Breast epithelium (tissue), 4 donors: ENCODE results near the gene ARFGAP1. TPM values are rescaled to one million over a fixed set of nuclear protein-coding genes. Genes with fewer than 3 reads are reported as not detected.
"Not testable (repeated sequence)": the region's sequence is repeated elsewhere in the genome, so short reads cannot be mapped to it uniquely, and the experiment has no call there.

Experiments
- DNase-seq, 2 donors: peaks; one replicate each; pipeline ENCODE4 v3.0.0-alpha.2; 2019; ENCODE audit warnings: low spot score in 2 of 2
- H3K27ac ChIP-seq, 2 donors: fragments of 200-600 bp; sonication (generic) in 1 of 2; one replicate each; pipeline ENCODE4 v1.5.1; 2016 to 2019; ENCODE audit warnings: mild to moderate bottlenecking in 1 of 2
- H3K27me3 ChIP-seq, 2 donors: fragments of 200-600 bp; sonication (generic) in 1 of 2; one replicate each; pipeline versions ENCODE4 v1.5.1 to v1.6.0; 2017 to 2019; ENCODE audit warnings: control low read depth in 1 of 2, mild to moderate bottlenecking in 1 of 2
- H3K36me3 ChIP-seq: fragments of 200-600 bp; one replicate; pipeline ENCODE4 v1.5.1; 2019
- H3K4me1 ChIP-seq, 2 donors: fragments of 200-600 bp; sonication (generic); one replicate each; pipeline ENCODE4 v1.5.1; 2016 to 2019; ENCODE audit warnings: control low read depth in 1 of 2
- H3K4me3 ChIP-seq, 3 donors: fragments of 200-600 bp; sonication (generic); 1 replicate in 2 of 3; 2 replicates in 1 of 3; pipeline ENCODE4 v1.5.1; 2016 to 2019; ENCODE audit warnings: mild to moderate bottlenecking in 3 of 3, moderate library complexity in 2 of 3
- H3K9me3 ChIP-seq, 2 donors: fragments of 200-600 bp; sonication (generic) in 1 of 2; one replicate each; pipeline ENCODE4 v1.5.1; 2016 to 2019; ENCODE audit warnings: control low read depth in 1 of 2
- POLR2A ChIP-seq: fragments of 450-650 bp; IDR thresholded peaks from one replicate; pipeline ENCODE4 v1.6.1; 2016; ENCODE audit warnings: antibody characterized with exemption, mild to moderate bottlenecking, moderate library complexity
- POLR2AphosphoS5 ChIP-seq, 3 donors: sonication (generic); formaldehyde crosslinking; IDR thresholded peaks; one replicate each; pipeline ENCODE4 v1.6.1; 2017; ENCODE audit warnings: antibody characterized with exemption in 3 of 3
- intact Hi-C: fragments of 100-400 bp; cut with DNase I; formaldehyde crosslinking; loops from one replicate; pipeline ENCODE4 v1.15.1; 2023; ENCODE audit warnings: low total_unique reads
- total RNA-seq, 3 donors: library from RNA; depleted of rRNA; stranded (reverse); fragments of >200 nt; gene quantifications; one replicate each; pipeline ENCODE4 v1.1.0, GENCODE V29; 2016
- TF ChIP-seq, protein P1 (sequence below), 3 donors: fragments of 450-650 bp; IDR thresholded peaks; one replicate each; pipeline ENCODE4 v1.5.1; 2016 to 2017; ENCODE audit warnings: antibody characterized with exemption in 3 of 3, mild to moderate bottlenecking in 3 of 3, moderate library complexity in 3 of 3

ARFGAP1 gene
- total RNA-seq, 3 donors from 2014 or later, result 24.3 to 44.6 (median 38.2) TPM

DNA sequence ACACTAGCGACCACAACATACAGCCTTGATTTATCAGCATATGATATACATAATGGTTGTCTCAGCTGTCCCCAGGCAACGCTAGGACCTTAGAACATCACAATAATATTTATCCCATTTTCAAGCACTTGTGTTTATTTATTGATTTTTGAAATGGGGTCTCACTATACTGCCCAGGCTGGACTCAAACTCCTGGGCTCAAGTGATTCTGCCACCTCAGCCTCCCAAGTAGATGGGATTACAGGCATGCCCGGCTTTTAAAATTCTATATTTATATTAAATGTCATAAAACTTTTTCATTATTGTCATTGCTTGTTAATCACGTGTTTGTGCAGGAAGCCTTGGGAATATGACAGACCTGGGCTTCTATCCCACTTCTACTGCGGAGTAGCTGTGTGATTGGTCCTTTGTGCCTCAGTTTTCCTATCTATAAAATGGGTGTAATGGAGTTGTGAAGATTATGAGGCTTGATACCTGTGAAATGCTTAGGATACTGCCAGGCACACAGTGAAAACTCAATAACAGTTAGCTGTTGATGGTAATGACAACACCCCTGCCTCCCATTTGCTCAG is 30.6 kb downstream of the ARFGAP1 start:
- Histone ChIP-seq H3K4me3 (no peak overlapping the region), H3K36me3 (no peaks in the 10 kb centered on the region), H3K27ac (no peak overlapping the region), H3K9me3 (peaks cover 0 to 7% of the 10 kb centered on the region in 2 donors), H3K27me3 (peaks cover 0 to 63% of the 10 kb centered on the region in 2 donors), H3K4me1 (no peaks in the 10 kb centered on the region)
- TF ChIP-seq POLR2A (no peak), POLR2AphosphoS5 (IDR thresholded peaks at IDR 0.05) (no peak)
- TF ChIP-seq, protein P1, sequence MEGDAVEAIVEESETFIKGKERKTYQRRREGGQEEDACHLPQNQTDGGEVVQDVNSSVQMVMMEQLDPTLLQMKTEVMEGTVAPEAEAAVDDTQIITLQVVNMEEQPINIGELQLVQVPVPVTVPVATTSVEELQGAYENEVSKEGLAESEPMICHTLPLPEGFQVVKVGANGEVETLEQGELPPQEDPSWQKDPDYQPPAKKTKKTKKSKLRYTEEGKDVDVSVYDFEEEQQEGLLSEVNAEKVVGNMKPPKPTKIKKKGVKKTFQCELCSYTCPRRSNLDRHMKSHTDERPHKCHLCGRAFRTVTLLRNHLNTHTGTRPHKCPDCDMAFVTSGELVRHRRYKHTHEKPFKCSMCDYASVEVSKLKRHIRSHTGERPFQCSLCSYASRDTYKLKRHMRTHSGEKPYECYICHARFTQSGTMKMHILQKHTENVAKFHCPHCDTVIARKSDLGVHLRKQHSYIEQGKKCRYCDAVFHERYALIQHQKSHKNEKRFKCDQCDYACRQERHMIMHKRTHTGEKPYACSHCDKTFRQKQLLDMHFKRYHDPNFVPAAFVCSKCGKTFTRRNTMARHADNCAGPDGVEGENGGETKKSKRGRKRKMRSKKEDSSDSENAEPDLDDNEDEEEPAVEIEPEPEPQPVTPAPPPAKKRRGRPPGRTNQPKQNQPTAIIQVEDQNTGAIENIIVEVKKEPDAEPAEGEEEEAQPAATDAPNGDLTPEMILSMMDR (IDR thresholded peaks at IDR 0.05), result no peak
- no peak for DNase-seq
- intact Hi-C loops, result no loop called here

DNA sequence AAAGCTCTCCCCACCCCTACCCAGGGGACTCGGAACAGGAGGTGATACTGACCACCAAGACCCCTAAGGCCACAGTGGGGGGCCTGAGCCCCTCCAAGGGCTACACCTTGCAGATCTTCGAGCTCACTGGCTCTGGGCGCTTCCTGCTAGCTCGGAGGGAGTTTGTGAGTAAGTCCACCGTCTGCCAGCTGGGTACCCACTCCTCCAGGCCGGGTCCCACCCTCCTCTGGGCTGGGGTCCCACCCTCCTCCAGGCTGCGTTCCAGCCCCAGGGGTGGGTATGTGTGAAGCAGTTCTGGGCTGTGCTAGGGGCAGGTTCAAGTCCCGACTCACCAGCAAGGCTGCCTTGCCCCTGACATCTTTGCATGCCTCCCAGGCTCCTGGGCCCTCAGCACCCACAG is 32.8 kb downstream of the ARFGAP1 start:
- Histone ChIP-seq H3K9me3 (peaks cover 0 to 7% of the 10 kb centered on the region in 2 donors), H3K27ac (no peak overlapping the region), H3K4me3 (no peak overlapping the region), H3K4me1 (no peaks in the 10 kb centered on the region), H3K36me3 (no peaks in the 10 kb centered on the region), H3K27me3 (peaks cover 0 to 66% of the 10 kb centered on the region in 2 donors)
- TF ChIP-seq, protein P1 (IDR thresholded peaks at IDR 0.05), result no peak
- TF ChIP-seq POLR2A (no peak), POLR2AphosphoS5 (IDR thresholded peaks at IDR 0.05) (no peak)
- intact Hi-C loops, result no loop called here
- no peak for DNase-seq

DNA sequence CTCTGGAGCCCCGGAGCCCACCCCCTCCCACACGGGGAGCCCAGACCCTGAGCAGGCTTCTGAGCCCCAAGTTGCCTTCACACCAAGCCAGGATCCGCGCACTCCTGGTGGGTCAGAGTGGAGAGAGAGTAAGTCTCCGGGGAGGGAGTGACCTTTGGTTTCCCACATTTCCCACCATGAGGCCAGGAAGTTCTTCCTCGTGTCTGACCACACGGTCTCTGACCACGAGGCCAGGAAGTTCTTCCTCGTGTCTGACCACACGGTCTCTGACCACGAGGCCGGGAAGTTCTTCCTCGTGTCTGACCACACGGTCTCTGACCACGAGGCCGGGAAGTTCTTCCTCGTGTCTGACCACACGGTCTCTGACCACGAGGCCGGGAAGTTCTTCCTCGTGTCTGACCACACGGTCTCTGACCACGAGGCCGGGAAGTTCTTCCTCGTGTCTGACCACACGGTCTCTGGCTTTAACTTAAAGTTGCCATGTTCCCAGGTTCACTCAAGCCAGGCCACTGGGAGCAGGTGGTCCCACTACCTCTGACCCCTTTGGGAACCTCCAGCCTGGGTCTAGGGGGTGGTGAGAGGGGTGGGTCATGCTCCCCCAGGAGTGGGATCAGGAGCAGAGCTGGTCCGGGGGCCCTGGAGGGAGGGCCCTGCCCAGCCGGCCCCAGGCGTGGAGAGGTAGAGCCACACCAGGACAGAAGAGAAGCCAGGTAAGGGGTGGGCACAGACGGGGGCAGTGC is 33.5 kb downstream of the ARFGAP1 start:
- H3K27ac ChIP-seq, H3K9me3 ChIP-seq, H3K4me1 ChIP-seq, H3K36me3 ChIP-seq, DNase-seq, intact Hi-C loops, H3K4me3 ChIP-seq: not testable (repeated sequence)
- H3K27me3 ChIP-seq, result peaks cover 0 to 72% of the 10 kb centered on the region in 2 donors

DNA sequence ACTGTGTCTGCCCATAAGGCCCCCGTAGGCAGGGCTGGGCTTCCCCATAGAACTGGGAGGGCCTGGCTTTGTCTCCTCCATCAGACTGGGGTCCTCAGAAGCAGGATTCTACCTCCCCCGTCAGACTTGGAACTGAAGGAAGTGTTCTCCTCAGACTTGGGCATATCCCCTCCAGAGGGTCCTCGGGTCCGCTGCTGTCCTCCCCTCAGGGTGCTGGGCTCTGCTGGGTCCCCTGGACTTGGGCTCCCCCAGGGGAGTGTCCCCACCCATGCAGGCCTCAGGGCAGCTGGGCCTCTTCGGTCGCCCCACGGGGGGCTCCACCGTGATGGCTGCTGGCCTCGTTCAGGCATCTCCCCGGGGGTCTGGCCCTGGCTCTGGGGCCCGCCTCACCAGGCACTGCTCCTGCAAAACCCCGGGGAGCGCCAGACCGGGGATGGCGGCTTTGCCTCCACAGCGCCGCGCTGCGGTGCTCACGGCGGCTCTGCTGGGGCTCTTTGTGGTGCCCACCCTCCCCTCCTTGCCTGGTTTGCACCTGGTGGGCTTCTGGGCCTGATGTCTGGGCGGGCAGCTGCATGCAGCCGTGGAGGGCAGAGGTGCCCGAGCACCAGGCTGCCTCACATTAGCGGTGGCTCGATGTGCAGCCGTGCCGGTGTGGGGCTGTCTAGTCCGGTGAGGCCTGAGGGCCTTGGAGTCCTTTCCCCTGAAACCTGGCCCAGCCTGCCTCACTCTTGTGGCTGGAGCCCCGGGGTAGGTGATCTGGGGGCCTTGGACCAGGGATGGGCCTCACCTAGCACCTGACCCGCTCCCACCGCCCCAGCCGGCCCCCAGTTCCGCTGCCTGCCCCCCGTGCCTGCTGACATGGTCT is 34.3 kb downstream of the ARFGAP1 start:
- Histone ChIP-seq H3K27ac (no peak overlapping the region), H3K4me1 (no peaks in the 10 kb centered on the region), H3K4me3 (no peak overlapping the region), H3K9me3 (no peaks in the 10 kb centered on the region), H3K27me3 (peaks cover 0 to 80% of the 10 kb centered on the region in 2 donors), H3K36me3 (no peaks in the 10 kb centered on the region)
- intact Hi-C loops, result no loop called here
- TF ChIP-seq POLR2AphosphoS5 (IDR thresholded peaks at IDR 0.05), result no peak
- TF ChIP-seq, protein P1 (IDR thresholded peaks at IDR 0.05), result no peak
- TF ChIP-seq POLR2A, result no peak
- DNase-seq, result no peak

DNA sequence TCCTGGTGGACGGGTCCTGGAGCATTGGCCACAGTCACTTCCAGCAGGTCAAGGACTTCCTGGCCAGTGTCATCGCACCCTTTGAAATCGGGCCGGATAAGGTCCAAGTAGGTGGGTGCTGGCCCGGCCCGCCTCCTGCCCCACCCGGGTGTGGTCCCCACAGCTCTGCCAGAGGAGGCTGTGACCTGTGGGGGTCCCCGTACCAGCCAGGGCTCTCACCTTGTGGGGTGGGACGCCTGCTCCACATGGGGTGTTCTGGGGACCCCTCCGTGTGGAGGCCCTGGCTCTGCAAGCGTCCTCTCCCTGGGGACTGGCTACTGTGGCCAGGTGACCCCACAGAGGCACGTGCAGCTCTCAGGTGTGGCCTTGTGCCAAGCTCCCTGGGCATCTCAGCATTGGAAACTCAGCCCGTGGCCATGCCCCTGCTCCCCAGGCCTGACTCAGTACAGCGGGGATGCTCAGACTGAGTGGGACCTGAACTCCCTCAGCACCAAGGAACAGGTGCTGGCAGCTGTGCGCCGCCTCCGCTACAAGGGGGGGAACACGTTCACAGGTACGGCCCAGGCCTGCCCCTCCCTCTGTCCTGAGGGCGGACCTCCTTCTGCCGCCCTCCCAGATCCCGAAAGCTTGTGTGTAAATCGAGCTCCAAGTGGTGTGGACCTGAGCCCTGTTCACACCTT is 35.1 kb downstream of the ARFGAP1 start:
- no peaks in the 10 kb centered on the region for H3K9me3 ChIP-seq
- H3K27ac ChIP-seq, result no peak overlapping the region
- intact Hi-C loops, result no loop called here
- H3K36me3 ChIP-seq, result no peaks in the 10 kb centered on the region
- H3K27me3 ChIP-seq, result peaks cover 0 to 88% of the 10 kb centered on the region in 2 donors
- DNase-seq, result no peak
- no peak for TF ChIP-seq POLR2AphosphoS5 (IDR thresholded peaks at IDR 0.05)
- TF ChIP-seq, protein P1 (IDR thresholded peaks at IDR 0.05), result no peak
- TF ChIP-seq POLR2A, result no peak
- no peak overlapping the region for H3K4me3 ChIP-seq
- H3K4me1 ChIP-seq, result no peaks in the 10 kb centered on the region
